ENCODE measurements around the gene CNGA3. TPM values are rescaled to one million over a fixed set of nuclear protein-coding genes. Genes with fewer than 3 reads are reported as not detected.
"Not testable (repeated sequence)": the region's sequence is repeated elsewhere in the genome, so short reads cannot be mapped to it uniquely, and the experiment has no call there.

Gene CNGA3
- total RNA-seq, 6 experiments from 2014 or later: not detected

GRCh38 chr2:98313492-98314250 lies 32.6 kb upstream of the CNGA3 start:
- ATAC-seq: no peak
- H3K9me3 ChIP-seq: no peaks in the 10 kb centered on the region
- H3K27me3 ChIP-seq: no peaks in the 10 kb centered on the region
- no peaks in the 10 kb centered on the region for H3K36me3 ChIP-seq
- no peak overlapping the region for H3K27ac ChIP-seq
- WGBS (ENCODE audit: insufficient coverage, low coverage, low lambda C conversion rate, missing lambda C conversion rate): 74% methylated on average over 6 of the region's 8 CpGs
- TF ChIP-seq POLR2A (IDR thresholded peaks at IDR 0.05) (no peak), CTCF (IDR thresholded peaks at IDR 0.05) (no peak)
- no peak overlapping the region for H3K4me3 ChIP-seq
- no peaks in the 10 kb centered on the region for H3K4me1 ChIP-seq
- intact Hi-C loops (cut with DNase I): no loop called here
- no peak for DNase-seq

GRCh38 chr2:98314251-98314650 lies 32.0 kb upstream of the CNGA3 start:
- no peaks in the 10 kb centered on the region for H3K4me1 ChIP-seq
- DNase-seq: no peak
- H3K27me3 ChIP-seq: no peaks in the 10 kb centered on the region
- H3K4me3 ChIP-seq: no peak overlapping the region
- no peaks in the 10 kb centered on the region for H3K36me3 ChIP-seq
- ATAC-seq: no peak
- intact Hi-C loops (cut with DNase I): no loop called here
- no peak overlapping the region for H3K27ac ChIP-seq
- 85% methylated on average over 4 of the region's 4 CpGs for WGBS (ENCODE audit: insufficient coverage, low coverage, low lambda C conversion rate, missing lambda C conversion rate)
- no peak for TF ChIP-seq POLR2A (IDR thresholded peaks at IDR 0.05)
- TF ChIP-seq CTCF (IDR thresholded peaks at IDR 0.05): no peak
- no peaks in the 10 kb centered on the region for H3K9me3 ChIP-seq

GRCh38 chr2:98315957-98316356 lies 30.3 kb upstream of the CNGA3 start:
- ATAC-seq (no peak), DNase-seq (no peak)
- no peak overlapping the region for H3K27ac ChIP-seq
- H3K4me3 ChIP-seq: no peak overlapping the region
- no peaks in the 10 kb centered on the region for H3K9me3 ChIP-seq
- H3K27me3 ChIP-seq: no peaks in the 10 kb centered on the region
- TF ChIP-seq POLR2A (IDR thresholded peaks at IDR 0.05): no peak
- TF ChIP-seq CTCF (IDR thresholded peaks at IDR 0.05): no peak
- no peaks in the 10 kb centered on the region for H3K36me3 ChIP-seq
- no peaks in the 10 kb centered on the region for H3K4me1 ChIP-seq
- intact Hi-C loops (cut with DNase I): no loop called here
- WGBS (ENCODE audit: insufficient coverage, low coverage, low lambda C conversion rate, missing lambda C conversion rate): 73% methylated on average over 2 of the region's 2 CpGs

GRCh38 chr2:98317214-98317613 lies 29.0 kb upstream of the CNGA3 start:
- ATAC-seq: no peak
- H3K4me1 ChIP-seq: no peaks in the 10 kb centered on the region
- TF ChIP-seq POLR2A (IDR thresholded peaks at IDR 0.05) (no peak), CTCF (IDR thresholded peaks at IDR 0.05) (no peak)
- no peak for DNase-seq
- no peaks in the 10 kb centered on the region for H3K36me3 ChIP-seq
- H3K4me3 ChIP-seq: no peak overlapping the region
- no peak overlapping the region for H3K27ac ChIP-seq
- no peaks in the 10 kb centered on the region for H3K27me3 ChIP-seq
- H3K9me3 ChIP-seq: no peaks in the 10 kb centered on the region
- WGBS (ENCODE audit: insufficient coverage, low coverage, low lambda C conversion rate, missing lambda C conversion rate): 46% methylated on average over 3 of the region's 3 CpGs
- intact Hi-C loops (cut with DNase I): no loop called here

GRCh38 chr2:98320171-98320570 lies 26.1 kb upstream of the CNGA3 start:
- not testable (repeated sequence) for DNase-seq
- WGBS (ENCODE audit: insufficient coverage, low coverage, low lambda C conversion rate, missing lambda C conversion rate): 78% methylated on average over 3 of the region's 3 CpGs

More at GRCh38 chr2:98320171-98320570, 26.1 kb upstream of the CNGA3 start:
- H3K4me3 ChIP-seq; intact Hi-C loops (cut with DNase I); ATAC-seq; H3K27ac ChIP-seq; H3K4me1 ChIP-seq; H3K36me3 ChIP-seq; H3K9me3 ChIP-seq; H3K27me3 ChIP-seq: not testable (repeated sequence)
